GM19043 (cell line): ENCODE results near the gene ERCC6L2.

Experiments
- ATAC-seq: cut with Tn5 transposase; IDR thresholded peaks from one replicate; pipeline ENCODE4 v1.9.1; 2021; ENCODE audit warnings: low read depth; ENCODE audit not compliant: unreplicated experiment

Gene ERCC6L2

DNA sequence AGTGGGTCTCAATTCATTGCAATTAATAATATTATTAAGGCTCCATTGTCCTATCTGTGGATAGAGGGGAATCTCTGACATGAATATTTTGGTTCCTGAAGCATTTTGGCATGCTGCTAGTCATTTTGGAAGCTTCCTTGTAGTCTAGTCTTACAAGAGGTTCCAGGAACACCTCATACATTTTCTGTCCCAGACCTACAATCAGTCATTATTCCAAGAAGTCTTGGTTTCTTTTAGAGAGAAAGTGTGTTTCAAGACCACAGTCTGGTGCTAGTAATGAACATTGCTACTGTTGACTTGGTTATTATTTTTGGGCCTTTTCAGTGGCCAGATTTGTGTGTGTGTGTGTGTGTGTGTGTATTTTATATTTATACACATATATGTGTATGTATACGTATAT is 98.9 kb downstream of the ERCC6L2 start:
- ATAC-seq = no peak

DNA sequence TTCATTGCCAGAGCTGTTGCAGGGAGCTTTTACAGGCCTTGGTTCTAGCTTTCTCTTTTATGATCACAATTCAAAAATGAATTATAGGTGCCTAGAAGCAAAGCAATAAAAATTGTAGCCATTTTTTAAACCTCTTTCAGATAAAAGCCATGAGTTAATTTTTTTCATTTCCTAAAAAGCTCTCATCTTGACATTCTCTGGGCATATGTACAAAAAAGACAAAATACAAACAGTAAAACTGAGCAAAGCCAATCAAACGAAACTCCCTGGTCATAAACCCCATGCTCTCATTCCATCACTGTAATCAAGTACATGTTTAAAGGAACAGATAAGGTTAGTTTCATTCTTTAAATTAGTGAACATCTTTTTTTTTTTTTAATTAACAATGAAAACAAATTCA is 101.9 kb downstream of the ERCC6L2 start:
- ATAC-seq = no peak

DNA sequence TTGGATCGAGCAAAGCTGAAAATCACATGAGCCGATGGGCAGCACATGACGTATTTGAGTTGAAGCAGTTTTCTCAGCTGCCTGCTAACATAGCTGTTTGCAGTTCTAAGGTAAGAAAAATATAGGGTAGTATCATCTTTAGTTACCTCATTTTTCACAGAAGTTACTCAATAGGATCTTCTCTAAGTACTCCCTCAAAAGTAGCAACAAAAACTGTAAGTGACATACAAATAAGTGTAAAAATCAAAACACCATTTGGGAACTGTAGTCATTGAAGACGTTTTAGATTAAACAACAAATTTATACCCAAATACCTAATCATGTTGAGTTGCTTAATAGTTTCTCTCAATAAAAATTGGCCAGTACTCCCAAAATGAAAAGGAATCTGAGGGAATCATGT is 102.6 kb downstream of the ERCC6L2 start:
- no peak for ATAC-seq

DNA sequence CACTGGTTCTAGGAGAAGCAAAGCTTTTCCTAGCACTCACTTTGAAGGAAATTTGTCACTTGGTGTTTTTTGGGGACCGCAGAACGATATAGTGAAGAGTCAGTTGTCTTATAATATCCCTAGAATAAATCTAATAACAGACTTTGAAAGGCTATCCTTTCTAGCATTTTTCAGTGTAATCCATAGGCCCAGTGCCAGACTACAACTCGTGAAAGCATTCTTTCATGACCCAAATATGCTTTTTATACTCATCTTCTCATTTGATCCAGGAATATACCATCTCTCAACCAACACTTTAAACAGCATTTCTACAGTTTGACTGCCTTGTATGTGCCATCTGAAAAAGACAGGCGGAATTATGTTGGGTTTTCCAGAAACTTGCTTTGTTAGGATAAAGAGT is 104.0 kb downstream of the ERCC6L2 start:
- no peak for ATAC-seq

DNA sequence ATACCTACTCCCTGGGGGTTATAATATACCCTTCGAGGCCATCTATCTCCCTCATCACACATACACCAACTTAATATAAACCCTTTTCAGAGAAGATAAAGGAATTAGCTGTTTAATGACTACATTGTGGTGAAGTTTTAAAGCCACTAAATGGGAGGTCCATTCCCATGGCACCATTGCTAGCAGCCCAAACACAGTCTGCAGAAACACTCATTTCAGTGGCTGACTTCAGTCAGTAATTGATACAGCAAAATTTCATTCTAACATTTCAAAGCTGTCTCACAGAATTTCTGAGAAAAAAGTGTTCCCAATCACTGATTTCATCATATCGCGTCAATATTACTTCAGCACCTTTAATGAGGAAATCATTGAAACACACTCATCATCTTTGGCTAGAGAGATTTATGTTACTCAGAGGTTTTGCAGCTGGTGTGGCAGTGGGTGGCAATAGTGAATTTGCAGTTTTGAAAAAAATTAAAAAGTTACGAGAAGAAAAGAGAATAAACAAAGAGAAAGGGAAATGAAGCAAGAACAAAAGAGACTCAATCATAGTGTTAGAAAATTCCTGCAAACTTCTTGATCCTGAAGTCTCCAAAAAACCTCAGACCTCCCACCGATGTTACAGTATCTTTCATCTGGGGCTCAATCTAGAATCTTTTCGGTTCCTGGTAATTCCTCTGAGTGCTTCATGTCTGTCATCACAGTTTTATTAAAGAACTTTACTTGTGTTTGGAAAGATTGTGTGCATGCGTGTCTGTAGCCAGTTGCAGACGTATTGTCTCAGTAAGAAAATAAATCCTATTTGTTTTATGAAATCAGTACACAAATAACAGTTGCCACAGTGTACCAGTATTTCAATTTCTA is 105.0 kb downstream of the ERCC6L2 start:
- no peak for ATAC-seq

DNA sequence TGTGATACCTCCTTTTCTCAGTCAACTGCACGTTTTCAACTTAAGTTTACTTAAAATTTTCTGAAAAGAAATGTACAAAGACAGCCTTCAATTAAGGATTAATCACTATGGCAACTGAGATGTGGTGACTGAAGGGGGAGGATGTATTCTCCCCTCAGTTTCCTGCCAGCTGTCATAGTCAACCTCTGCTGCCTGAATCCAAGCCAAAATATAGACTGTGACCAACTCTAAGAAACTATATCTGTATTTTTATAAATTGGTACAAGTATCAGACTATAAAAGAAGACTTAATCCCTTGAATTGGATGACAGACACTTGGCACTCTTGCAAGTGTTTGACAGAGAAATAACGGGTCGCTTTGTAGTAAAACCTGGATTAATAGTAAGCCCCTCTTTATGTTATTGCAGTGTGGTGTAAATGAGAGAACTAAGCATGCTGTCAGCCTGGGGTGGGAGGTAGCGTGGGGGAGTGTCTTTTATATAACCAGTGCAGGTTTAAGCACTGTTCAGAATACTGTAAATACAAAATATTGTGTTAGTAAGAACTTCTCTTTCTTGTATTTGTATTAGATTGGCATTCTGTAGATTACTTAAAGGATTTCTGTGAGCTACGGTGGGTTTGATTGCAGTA is 106.4 kb downstream of the ERCC6L2 start:
- ATAC-seq = no peak

DNA sequence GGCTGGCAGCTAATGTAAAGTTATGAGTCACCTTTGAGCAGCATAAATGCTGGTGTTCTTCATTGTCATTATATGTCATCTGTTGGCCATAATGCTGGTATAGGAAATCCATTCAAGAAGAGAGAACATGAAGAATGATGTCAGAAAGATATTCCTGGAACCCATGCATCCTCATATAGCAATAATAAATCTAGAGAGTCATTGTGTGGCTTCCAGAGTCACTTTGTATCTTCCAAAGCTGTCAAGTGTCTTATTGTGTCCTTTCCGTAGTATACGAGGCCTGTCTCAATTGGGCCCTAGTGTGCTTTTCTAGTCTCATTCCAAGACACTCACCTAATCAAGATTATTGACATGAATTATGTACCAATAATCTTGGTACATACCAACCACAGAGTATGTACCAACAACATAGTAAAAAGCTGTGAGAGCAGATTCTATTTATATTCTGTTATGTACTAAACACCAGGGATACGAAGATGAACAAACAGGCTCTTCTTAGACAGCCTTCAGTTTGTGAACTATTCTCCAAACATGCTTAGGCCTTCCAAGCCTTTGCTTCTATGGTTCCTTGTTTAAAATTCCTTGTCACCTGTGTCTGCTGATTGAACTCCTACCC is 110.1 kb downstream of the ERCC6L2 start:
- ATAC-seq = no peak

DNA sequence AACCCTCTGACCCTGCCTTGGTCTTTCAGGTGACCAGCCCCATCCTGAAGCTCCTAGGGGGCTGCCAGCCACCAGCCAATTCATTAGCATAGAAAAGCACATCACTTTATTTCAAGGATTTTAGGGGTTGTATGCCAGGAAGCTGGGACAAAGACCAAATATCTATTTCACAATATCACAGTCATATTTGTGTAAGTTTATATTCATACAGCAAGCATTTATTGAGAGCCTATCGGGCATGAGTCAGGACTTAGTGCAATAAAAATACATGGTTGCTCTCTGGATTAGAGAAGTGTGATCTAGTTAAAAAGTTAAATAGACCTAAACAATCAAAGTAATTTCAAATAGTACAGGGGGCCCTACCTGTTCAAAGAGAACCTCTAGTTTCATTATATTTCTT is 113.8 kb downstream of the ERCC6L2 start:
- ATAC-seq = no peak

DNA sequence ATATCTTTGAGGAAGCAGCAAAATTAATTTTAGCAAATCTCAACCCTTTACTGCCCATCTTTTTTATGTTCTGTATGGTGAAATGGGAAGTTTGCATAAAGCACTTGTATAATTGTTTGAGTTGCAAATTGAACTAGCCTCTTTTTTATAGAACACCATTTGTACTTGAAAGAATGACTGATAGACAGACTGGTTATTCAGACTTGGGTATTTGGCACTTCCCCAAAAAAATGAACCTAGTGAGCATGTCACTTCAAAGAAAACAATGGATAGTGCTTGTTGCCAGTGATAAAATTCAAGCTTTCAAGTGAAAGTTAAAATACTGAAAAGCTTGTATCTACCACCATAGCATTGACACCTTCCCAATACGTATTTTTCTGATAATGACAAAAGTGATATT is 115.8 kb downstream of the ERCC6L2 start:
- no peak for ATAC-seq

DNA sequence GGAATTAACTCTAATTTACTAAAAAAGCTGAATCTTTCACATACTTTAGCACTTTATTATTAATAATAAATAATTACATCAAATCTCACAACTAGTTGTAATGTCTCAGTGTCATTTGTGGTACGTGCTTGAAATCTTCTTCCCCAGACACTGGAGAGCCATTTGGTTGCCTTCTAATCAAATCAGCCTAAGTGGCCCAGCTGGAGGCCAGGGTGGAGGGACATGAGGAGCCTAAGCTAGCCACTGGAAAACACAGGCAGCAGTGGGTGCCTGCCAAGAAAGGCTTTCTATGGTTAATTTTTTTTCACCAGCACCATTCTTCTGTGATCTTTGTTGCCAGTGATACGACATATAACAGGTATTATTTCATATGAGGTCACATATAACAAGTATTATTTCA is 117.0 kb downstream of the ERCC6L2 start:
- ATAC-seq = no peak

DNA sequence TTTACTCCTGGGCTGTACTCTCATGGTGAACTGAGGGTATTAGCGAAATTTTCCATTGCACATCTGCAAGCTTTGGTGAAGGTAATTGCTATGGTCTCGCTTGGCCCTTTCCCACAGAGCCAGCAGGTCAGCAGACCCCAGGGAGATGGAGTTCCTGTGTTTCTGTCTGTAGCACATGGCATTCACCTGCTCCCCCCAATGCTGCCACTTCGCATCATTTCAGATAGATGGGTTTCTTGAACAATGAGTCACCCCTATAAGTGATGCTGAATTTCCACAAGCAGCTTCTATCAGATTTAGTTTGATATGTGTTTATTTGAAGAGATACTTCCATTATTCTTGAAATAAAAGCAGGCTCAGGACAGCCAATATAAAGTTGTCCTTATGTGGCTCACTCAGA is 117.8 kb downstream of the ERCC6L2 start:
- ATAC-seq = no peak

DNA sequence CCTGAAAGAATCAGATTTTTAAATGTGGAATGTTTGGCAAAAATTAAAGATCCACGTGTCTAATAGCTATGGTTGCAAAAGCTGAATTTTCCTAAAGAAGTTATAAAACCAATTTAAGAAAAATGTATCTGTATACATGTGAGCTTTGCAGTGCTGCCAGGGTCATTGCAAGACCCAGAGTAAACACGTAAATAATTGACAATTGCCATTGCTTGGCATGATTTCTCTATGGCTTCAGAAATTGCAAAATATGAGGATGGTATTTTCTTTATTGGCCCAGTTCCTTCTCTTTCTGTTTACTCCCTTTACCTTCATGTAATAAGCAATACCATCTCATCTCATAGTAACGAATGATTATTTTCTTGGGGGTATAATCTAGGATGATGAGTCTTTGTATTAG is 123.9 kb downstream of the ERCC6L2 start:
- no peak for ATAC-seq

DNA sequence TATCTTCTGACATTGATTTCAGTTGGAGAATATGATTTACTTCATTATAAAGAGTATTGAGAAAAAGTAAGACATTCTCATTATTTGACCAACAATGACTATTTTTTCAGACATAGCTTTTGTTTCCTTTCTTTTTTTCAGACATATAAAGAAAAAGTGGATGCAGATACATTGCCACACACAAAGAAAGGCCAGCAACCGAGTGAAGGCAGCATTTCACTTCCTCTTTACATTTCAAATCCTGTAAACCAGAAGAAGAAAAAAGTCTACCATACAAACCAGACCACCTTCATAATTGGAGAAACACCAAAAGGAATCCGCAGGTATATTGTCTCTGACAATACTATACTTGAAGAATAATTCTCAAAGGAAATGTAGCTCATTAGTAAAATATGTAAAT is 128.9 kb downstream of the ERCC6L2 start:
- ATAC-seq = no peak

DNA sequence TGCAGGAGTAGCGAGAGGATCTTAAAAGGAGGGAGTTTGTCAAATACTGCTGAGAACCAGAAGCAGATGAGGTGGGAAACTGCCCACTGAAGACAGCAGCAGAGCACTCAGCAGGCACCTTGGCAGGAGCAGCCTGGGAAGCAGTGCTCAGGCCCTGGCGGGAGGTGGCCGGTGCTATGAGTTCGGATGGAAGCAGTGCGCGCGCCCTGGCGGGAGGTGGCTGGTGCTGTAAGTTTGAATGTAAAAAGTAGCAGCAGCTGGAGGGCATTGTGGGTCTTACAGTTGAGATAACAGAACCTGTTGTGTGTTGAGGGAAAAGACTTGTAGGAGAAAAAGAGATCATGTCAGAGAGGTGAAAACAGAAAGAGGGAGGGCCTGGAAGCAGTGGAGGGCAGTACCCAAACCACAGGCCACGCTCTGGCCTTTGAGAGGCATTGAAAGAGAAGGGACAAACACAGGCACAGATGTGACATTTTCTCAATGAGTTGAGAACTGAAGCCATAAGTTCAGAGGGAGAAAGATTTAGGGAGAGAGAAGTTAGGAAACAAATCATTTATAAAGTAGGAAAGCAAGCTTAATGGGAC is 130.9 kb downstream of the ERCC6L2 start:
- ATAC-seq = no peak

DNA sequence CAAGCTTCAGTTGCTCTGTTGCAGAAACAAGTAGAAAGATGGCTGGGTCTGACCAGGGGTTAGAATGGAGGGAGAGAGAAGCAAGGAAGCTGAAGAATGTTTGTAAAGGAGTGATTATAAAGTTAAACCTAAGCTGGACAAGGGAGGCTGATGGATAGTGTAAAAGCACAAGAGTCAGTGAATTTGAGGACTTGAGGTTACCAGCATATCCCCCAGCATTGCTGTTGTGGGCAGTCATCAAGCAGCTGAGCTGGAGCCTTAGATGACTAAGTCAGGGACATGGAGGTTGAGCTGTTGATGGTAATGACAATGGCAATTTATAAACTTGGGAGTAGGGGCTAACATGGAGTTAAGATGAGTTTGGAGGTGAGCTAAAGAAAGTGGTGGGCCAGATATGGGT is 131.5 kb downstream of the ERCC6L2 start:
- no peak for ATAC-seq

DNA sequence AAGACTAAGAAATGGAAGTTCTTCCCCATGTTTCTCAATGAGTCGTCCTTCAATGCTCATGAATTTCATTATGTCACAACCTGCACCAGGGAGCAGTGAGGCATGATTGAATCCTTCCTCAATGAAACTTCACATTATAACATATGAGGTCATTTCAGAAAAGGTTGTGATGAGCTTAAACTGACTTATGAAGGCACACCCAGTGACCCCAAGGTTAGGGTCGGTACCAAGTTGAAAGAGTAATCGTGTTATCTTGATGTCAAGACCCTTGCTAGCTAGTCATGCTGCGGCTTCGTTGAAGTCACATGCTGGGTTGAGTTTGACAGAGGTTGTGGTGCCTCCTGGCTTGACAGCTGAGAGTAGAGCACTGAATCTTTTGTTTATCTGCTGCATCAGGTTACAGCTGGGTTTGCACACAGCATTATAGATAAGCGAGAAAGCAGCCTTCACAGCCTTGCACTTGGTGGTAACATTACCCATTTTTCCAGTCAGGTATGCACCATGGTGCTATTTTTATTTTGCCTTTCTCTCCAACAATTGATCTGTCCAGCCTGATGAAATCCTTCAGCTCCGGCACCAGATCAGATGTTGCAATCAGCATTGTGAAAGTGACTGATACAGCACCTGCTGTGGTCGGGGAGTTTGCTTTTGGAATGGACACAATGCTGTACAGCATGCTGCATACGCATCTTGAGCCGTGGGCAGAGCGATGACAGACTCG is 133.2 kb downstream of the ERCC6L2 start:
- no peak for ATAC-seq

DNA sequence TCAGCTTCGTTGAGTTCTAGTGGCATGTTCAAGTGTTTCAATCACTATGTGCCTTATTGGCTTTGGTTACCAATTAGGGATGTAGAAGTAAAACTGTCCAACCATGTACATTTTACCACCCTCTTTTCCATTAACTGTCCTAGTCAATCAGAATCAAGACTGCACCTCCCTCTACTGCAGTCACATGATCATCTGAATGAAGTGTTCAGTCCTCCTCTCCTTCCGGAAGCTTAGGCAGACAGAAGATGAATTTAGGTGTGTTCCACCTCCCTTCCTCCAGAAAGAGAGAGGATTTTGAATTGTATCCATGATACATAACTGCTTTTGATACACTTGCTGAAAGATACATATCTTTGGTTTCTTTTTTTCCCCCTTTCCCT is 133.7 kb downstream of the ERCC6L2 start:
- no peak for ATAC-seq

DNA sequence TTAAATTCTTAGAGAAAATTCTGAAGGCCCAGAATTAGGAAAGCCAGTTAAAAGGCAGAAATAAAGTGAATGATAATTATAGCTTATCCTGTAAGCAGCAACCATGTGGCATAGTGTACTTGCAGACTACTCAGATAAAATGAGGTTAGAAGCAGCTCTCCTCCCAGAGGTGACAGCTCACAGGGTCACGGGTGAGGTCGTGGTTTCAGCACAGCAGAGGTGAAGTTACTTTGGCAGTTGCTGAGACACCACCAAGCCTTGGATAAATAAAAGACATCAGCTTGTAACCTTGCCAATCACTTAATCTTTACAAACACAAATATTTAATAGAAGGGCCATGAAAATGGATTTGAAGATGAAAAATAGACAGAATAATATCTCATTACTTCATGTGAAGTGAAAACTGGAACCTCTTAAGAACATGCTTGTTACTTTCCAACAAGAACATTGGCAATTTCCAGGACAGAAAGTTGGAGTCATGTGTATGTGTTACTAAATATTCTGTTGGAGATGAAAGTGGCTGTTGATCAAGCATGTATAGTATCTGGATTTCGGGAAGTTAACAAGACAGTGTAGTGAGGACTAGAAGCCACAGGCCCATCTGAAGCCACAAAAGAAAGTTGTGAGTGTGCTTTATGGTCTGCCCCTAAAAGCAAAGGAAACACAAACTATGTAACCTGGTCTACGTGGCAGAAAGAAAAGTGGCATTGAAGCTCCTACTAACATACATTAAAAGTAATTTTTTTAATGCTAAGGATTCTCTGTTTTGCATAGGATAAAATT is 134.4 kb downstream of the ERCC6L2 start:
- no peak for ATAC-seq

DNA sequence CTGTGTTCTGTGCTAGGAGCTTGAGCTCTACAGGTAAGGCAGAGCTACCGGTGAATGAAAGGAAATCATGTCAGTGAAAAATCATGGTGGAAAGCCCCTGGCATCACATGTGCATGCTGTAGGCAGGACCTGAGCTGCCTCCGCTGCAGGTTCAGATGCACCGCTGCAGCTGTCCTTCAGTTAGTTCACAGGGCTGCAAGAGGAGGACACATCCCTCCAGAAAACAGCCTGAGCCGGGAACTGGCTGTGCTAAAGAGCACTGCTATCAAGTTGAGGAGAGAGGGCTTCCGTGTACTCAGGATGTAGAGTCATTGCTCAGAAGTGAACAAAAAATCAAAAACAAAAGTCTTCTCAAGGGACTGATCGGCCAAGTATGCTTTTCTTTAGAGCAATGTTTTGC is 138.6 kb downstream of the ERCC6L2 start:
- ATAC-seq = no peak
